ENCODE results near the gene DLEC1.

DNA sequence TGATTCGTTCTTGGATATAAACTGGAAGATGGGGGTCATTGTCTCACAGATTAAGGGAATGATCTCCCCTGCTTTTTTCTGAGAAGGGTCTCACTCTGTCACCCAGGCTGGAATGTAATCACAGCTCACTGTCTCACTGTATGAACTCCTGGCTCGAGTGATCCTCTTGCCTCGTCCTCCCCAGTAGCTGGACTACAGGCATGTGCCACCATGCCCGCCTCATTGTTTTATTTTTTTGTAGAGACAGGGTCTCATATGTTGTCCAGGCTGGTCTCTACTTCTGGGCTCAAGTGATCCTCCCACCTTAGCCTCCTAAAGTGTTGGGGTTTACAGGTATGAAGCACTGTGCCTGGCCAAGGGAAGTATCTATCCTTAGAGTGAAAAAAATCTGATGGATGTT, 131.7 kb downstream of the DLEC1 start:
- TF ChIP-seq, protein P1, sequence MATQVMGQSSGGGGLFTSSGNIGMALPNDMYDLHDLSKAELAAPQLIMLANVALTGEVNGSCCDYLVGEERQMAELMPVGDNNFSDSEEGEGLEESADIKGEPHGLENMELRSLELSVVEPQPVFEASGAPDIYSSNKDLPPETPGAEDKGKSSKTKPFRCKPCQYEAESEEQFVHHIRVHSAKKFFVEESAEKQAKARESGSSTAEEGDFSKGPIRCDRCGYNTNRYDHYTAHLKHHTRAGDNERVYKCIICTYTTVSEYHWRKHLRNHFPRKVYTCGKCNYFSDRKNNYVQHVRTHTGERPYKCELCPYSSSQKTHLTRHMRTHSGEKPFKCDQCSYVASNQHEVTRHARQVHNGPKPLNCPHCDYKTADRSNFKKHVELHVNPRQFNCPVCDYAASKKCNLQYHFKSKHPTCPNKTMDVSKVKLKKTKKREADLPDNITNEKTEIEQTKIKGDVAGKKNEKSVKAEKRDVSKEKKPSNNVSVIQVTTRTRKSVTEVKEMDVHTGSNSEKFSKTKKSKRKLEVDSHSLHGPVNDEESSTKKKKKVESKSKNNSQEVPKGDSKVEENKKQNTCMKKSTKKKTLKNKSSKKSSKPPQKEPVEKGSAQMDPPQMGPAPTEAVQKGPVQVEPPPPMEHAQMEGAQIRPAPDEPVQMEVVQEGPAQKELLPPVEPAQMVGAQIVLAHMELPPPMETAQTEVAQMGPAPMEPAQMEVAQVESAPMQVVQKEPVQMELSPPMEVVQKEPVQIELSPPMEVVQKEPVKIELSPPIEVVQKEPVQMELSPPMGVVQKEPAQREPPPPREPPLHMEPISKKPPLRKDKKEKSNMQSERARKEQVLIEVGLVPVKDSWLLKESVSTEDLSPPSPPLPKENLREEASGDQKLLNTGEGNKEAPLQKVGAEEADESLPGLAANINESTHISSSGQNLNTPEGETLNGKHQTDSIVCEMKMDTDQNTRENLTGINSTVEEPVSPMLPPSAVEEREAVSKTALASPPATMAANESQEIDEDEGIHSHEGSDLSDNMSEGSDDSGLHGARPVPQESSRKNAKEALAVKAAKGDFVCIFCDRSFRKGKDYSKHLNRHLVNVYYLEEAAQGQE (IDR thresholded peaks at IDR 0.05; ENCODE audit: insufficient read depth in 1 of 2, low read depth in 2 of 2, low read length in 2 of 2), result no peak
- no peak for TF ChIP-seq TAF1 (IDR thresholded peaks at IDR 0.05; ENCODE audit: borderline replicate concordance, insufficient read depth, low read length)
- no peak for TF ChIP-seq SIN3A (IDR thresholded peaks at IDR 0.05; ENCODE audit: borderline replicate concordance, insufficient read depth, low read length)
- TF ChIP-seq POLR2AphosphoS5 (IDR thresholded peaks at IDR 0.05; ENCODE audit: low read depth, low read length), result no peak

Data from PFSK-1 (cell line).